ENCODE data around the gene PRKAG3. TPM values are rescaled to one million over a fixed set of nuclear protein-coding genes. Genes with fewer than 3 reads are reported as not detected.

The PRKAG3 gene
- total RNA-seq, 1 experiment from 2014 or later: not detected

- H3K27me3 ChIP-seq (replicated peaks; ENCODE audit: insufficient read depth, low read depth, low read length, poor library complexity): peaks cover 23% of the 10 kb centered on the region
- CTCF ChIA-PET: interaction anchor here (0.9 to 2.1 kb wide), 5 partner anchors 13 to 38 kb away, joined by 5 to 13 read pairs (median 7); no protein-coding TSS in a partner anchor
- H3K9me3 ChIP-seq (ENCODE audit: low read depth, low read length, poor library complexity, severe bottlenecking): no peaks in the 10 kb centered on the region
- peak; percentile 64 for TF ChIP-seq EZH2 (IDR thresholded peaks at IDR 0.05; ENCODE audit: borderline replicate concordance, low read depth, low read length, poor library complexity, severe bottlenecking)
- TF ChIP-seq CTCF (conservative IDR thresholded peaks at IDR 0.05; ENCODE audit: low read depth, low read length): no peak
- BruUV-seq (replicated peaks): no TSS peak
- no peak for DNase-seq (ENCODE audit: low spot score)
- POLR2A ChIA-PET (ENCODE audit: low non-redundant PET): interaction anchor here (0.5 to 0.6 kb wide), 3 partner anchors 10 to 228 kb away, joined by 3 read pairs; no protein-coding TSS in a partner anchor
- intact Hi-C loops (cut with micrococcal nuclease; ENCODE audit: unreplicated experiment): loop anchor here (10.0 kb wide), 2 partner anchors 295 to 435 kb away; no protein-coding TSS in a partner anchor
- H3K27ac ChIP-seq (ENCODE audit: low read depth, low read length, poor library complexity, severe bottlenecking): no peak overlapping the region
- peaks cover 12% of the 10 kb centered on the region for H3K4me1 ChIP-seq (ENCODE audit: insufficient read depth, low read length, poor library complexity, severe bottlenecking)
- H3K36me3 ChIP-seq (ENCODE audit: insufficient read depth, low read length, poor library complexity, severe bottlenecking): no peaks in the 10 kb centered on the region
- peak overlapping the region; percentile 40 for H3K4me3 ChIP-seq (ENCODE audit: low read depth, low read length, poor library complexity, severe bottlenecking)
Measured at GRCh38 chr2:218859988-218860831, 28.6 kb upstream of the PRKAG3 start.

GRCh38 chr2:218859556-218859987, 28.0 kb upstream of the PRKAG3 start, which contains the start of gene WNT6:
Gene WNT6 (plus strand): TSS chr2:218859805. CDS start chr2:218860038, 233 bp downstream.
- ChIA-PET POLR2A (ENCODE audit: low non-redundant PET) (no interaction called here), CTCF (interaction anchor here (2.1 kb wide), 1 partner anchor 12 kb away, joined by 5 read pairs; no protein-coding TSS in a partner anchor)
- H3K27ac ChIP-seq (ENCODE audit: low read depth, low read length, poor library complexity, severe bottlenecking): no peak within 1 kb of the TSS
- TF ChIP-seq CTCF (conservative IDR thresholded peaks at IDR 0.05; ENCODE audit: low read depth, low read length) (no peak), EZH2 (IDR thresholded peaks at IDR 0.05; ENCODE audit: borderline replicate concordance, low read depth, low read length, poor library complexity, severe bottlenecking) (no peak)
- intact Hi-C loops (cut with micrococcal nuclease; ENCODE audit: unreplicated experiment): loop anchor here (10.0 kb wide), 2 partner anchors 295 to 435 kb away; no protein-coding TSS in a partner anchor
- H3K4me3 ChIP-seq (ENCODE audit: low read depth, low read length, poor library complexity, severe bottlenecking): peak within 1 kb of the TSS; percentile 40
- no peaks in the 10 kb centered on the region for H3K36me3 ChIP-seq (ENCODE audit: insufficient read depth, low read length, poor library complexity, severe bottlenecking)
- no TSS peak for BruUV-seq (replicated peaks)
- peaks cover 12% of the 10 kb centered on the region for H3K4me1 ChIP-seq (ENCODE audit: insufficient read depth, low read length, poor library complexity, severe bottlenecking)
- no peak for DNase-seq (ENCODE audit: low spot score)
- no peaks in the 10 kb centered on the region for H3K9me3 ChIP-seq (ENCODE audit: low read depth, low read length, poor library complexity, severe bottlenecking)
- peaks cover 23% of the 10 kb centered on the region for H3K27me3 ChIP-seq (replicated peaks; ENCODE audit: insufficient read depth, low read depth, low read length, poor library complexity)

- no peak for DNase-seq (ENCODE audit: low spot score)
- POLR2A ChIA-PET (ENCODE audit: low non-redundant PET): interaction anchor here (0.6 kb wide), 1 partner anchor 1211 kb away, joined by 3 read pairs; no protein-coding TSS in a partner anchor
- CTCF ChIA-PET: interaction anchor here (0.5 to 2.1 kb wide), 3 partner anchors 11 to 242 kb away, joined by 3 to 5 read pairs (median 5); no protein-coding TSS in a partner anchor
- H3K9me3 ChIP-seq (ENCODE audit: low read depth, low read length, poor library complexity, severe bottlenecking): no peaks in the 10 kb centered on the region
- peak overlapping the region; percentile 40 for H3K4me3 ChIP-seq (ENCODE audit: low read depth, low read length, poor library complexity, severe bottlenecking)
- H3K27me3 ChIP-seq (replicated peaks; ENCODE audit: insufficient read depth, low read depth, low read length, poor library complexity): peaks cover 23% of the 10 kb centered on the region
- no peaks in the 10 kb centered on the region for H3K36me3 ChIP-seq (ENCODE audit: insufficient read depth, low read length, poor library complexity, severe bottlenecking)
- intact Hi-C loops (cut with micrococcal nuclease; ENCODE audit: unreplicated experiment): loop anchor here (10.0 kb wide), 2 partner anchors 296 to 436 kb away; no protein-coding TSS in a partner anchor
- peaks cover 12% of the 10 kb centered on the region for H3K4me1 ChIP-seq (ENCODE audit: insufficient read depth, low read length, poor library complexity, severe bottlenecking)
- no TSS peak for BruUV-seq (replicated peaks)
- H3K27ac ChIP-seq (ENCODE audit: low read depth, low read length, poor library complexity, severe bottlenecking): no peak overlapping the region
- TF ChIP-seq CTCF (conservative IDR thresholded peaks at IDR 0.05; ENCODE audit: low read depth, low read length): no peak
- TF ChIP-seq EZH2 (IDR thresholded peaks at IDR 0.05; ENCODE audit: borderline replicate concordance, low read depth, low read length, poor library complexity, severe bottlenecking): no peak
Measured at GRCh38 chr2:218858671-218859555, 27.3 kb upstream of the PRKAG3 start.
